HG02970 (cell line): ENCODE results near the gene CDK2.

Experiments used
- ATAC-seq: cut with Tn5 transposase; IDR thresholded peaks from one replicate; pipeline ENCODE4 v1.9.1; 2021; ENCODE audit warnings: mild to moderate bottlenecking, moderate library complexity, moderate number of reproducible peaks; ENCODE audit not compliant: unreplicated experiment, low FRiP score

CDK2 gene

DNA sequence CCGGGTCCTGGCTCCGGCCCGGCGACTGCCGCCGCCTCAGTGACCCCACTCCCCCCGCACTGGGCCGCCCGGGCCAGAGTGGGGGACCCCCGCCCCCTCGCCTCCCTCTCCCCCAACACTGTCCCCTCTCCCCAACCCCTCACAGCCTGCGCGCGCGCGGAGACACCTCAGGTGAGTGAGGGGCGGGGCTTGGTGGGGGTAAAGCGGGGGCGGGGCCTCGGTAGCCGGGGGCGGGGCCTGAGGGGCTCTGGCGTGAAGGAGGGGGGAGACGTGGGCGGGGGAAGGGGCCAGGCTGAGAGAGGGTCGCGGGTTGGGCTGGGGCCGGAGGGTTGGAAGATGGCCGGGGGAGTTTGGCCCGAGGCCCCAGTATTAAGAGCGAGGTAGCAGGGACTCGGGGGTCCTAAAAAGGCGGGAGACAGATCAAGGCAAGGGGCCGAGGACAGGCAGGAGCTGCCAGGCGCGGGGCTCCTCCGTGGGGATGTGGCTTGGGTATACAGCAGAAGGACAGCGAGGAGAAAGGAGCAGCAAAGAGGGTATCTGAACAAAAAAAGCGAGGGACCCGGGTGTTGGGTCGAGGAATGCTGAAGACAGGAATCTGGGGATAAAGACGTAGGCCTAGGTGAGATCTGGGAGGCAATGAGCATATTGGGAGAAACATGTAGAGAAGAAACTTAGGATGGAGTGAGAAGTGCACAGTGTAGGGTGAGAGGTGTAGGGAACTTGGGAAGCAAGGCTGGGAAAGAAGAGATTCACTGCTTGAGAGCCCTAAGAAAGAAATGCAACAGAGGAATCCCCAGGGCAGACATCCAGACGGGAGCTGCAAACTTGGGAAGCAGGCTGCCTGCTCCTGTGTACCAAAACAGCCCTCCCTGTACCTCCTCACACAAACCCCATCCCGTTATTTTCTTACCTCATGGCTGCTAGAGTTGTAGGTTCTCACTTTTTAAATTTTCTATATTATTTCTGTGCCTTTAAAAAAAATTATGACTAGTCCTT is 41.2 kb downstream of the CDK2 start:
- peak; percentile 22 for ATAC-seq

DNA sequence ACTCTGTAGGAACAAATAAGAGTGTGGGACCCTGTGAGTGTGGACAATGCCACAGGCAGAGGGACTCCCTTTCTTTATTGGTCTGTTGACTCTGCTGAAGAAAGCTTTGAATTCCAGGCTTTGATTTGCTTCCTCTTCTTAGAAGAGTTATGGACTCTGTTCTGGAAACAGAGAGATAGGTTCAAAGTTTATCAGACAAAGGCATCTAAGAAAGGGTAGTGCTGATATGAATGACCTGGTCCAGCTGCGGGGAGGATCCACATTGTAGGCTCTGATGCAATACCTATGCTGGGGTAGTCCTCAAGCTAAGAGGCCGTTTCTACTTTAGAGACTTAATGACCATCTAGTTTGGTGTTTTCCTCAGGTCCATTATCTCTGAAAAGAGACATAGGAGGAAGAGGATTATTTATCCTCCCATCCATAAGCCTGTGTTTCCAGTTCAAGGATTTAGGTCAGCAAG is 43.5 kb downstream of the CDK2 start:
- ATAC-seq = no peak

DNA sequence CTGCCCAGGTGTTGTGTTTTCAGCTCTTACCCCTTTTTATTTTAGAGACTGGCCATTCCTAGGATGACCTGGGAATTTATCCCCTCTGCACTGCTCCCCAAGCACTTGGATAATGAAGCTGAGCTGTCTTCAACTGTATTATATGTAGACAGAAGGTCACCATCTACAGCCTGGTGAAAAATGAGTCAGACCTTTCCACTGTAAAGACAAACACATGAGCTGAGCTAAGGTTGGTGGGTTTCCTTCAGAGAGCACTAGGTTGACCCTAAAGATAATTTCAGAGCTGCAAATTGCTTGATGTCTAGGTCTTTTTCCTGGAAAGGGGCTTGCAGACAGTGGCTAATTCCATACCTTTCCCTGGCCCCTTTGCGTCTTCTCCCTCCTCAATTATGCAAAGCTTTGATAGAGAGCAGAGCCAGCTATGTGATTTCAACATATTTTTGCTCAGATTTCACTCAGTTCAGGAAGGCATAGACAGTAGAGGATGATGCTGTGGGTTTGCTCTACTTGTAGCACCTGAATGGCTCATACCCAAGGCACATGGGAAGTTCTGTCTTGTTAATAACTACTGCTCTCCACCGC is 45.0 kb downstream of the CDK2 start:
- ATAC-seq = no peak

DNA sequence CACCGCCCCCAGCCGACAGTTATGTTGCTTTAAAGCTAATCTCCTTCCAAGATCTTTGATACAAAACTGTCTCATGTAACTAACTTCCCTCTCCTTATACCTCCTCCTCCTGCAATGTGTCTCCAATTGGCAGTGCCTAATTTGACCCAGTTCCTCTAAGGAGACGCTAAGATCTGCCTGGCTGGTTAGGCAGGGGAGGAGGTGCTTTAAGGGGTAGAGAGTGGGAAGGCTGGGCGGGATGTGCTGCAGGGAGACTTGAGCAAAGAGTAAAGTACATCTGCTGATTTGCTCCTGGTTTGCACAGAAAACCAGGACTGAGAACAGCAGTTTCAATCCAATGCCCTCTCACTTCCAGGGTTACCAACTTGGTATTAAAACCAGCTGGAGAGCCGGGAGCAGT is 46.9 kb downstream of the CDK2 start:
- no peak for ATAC-seq

DNA sequence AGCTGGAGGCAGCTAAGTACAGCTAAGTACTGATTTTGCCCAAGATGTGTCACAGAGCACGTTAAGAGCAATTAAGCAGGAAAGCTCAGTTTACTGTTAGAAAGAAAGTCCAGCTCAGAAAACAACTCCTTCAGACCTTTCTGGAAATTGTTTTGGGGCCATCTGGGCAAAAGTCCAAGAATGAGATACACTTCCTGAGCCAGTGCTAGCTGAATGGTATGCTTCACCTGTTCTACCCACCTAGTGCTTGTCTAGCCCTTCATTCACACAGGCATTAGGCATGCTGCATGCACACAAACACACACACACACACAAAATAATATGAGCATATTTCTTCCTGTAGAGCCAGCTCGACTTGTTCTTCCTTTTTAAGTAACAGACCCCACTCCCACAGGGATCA is 47.6 kb downstream of the CDK2 start:
- no peak for ATAC-seq

DNA sequence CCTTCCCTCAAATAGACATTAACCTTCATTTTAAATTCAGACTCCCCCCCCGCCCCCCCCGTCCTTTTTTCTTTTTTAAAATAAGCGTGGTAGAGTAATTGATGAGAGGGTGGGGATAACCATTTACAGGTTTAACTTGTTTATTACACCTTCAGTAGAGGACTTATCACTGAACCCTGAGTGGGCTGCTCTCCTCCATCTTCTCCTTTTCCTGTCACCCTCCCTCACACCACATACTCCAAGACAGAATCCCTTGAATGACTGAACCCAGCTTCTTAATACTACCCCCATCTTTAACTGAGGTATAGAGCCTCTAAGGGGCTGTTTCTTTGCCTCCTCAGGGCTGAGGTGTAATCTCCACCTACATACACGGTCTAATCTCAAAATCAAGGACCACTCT is 50.6 kb downstream of the CDK2 start:
- no peak for ATAC-seq

DNA sequence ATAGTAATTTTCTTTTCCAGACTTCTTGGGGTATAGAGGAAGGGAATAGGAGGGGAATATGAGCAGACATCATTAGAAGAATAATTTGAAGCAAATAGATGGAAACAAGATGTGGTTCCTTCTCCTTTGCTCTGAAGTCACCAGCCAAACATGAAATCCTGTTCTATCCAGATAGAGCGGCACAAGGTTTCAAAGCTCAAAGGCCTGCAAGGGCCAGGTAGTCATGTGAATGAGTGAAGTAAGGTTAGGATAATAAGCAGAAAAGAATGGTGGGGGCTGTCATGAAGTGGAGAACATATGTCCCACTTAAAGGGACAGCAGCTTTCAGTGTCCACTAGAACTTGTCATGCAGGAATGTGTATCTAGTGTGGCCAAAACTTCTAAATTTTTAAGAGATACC is 51.7 kb downstream of the CDK2 start:
- ATAC-seq = no peak

DNA sequence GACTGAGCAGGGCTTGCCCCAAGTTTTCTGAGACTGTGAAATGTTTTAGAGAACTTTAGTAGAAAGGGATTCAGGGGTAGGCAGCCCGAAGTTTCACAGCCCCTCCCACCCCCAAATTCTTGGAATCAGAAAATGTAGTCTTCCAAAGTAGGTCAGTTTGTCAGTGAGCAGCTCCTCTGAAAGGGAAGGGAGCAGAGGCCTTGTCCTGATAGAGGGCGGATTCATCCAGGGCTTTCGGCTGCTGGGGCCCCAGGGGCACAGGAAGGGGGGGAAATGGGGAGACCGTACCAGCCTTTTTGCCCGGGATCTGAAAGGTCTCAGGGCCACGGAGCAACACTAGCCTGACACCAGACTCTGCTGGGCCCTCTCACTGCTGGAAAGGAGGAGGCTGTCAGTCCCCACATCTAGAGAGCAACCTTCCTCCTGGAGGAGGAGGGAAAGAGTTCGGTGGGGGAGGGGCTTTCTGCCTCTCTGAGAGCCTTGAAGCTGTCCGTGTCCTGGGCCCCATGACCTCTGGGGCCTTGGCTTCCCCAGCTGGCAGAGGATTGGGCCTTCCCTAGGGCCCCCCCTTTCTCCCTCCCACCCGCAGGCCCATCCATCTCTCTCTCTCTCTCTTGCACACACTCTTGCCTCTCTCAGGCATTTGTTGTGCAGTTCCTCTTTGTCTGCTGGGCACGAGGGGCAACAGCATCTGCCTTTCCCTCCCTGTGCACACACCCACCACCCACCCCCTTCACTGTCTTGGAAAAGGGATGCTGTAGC is 54.0 kb downstream of the CDK2 start, which contains the start of gene IKZF4:
TSS of gene IKZF4 (plus strand) at position 621 of the 762 bp plus-strand sequence. CDS start 451 bp downstream, outside the sequence.
- ATAC-seq = no peak

DNA sequence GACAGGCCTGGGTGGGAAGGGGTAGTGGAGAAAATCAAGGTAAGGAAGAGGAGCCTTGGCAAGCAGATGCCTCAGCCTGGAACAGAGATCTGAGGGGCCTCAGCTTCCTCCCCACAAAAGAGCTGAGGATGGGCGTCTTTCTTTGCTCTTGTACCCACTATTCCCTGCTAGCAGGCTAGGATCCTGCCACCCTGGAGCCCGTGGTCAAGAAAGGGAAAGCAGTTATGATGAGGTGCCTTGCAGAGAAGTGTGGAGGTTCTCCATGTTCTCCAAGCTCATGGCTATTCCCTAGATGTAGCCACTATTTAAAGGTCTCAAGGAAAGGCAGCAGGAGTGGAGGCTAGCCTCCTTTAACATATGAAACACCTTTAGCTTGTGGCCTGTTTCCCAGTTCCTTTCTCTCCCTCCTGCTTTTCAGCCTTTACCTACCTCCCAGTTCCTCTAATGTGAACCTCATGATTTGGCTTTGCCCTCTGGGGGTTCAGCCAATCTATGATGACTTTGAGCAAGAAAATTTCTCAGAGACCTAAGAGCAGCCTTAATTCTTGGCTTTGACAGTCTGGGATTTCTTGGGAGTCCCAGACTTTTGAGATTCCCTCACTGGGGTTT is 55.4 kb downstream of the CDK2 start:
- no peak for ATAC-seq
